HG02678 (cell line): ENCODE data around the gene SERTAD1.

ENCODE experiments used
- ATAC-seq: cut with Tn5 transposase; IDR thresholded peaks from one replicate; pipeline ENCODE4 v1.9.1; 2021; ENCODE audit warnings: mild to moderate bottlenecking, moderate library complexity; ENCODE audit not compliant: unreplicated experiment

SERTAD1 gene

DNA sequence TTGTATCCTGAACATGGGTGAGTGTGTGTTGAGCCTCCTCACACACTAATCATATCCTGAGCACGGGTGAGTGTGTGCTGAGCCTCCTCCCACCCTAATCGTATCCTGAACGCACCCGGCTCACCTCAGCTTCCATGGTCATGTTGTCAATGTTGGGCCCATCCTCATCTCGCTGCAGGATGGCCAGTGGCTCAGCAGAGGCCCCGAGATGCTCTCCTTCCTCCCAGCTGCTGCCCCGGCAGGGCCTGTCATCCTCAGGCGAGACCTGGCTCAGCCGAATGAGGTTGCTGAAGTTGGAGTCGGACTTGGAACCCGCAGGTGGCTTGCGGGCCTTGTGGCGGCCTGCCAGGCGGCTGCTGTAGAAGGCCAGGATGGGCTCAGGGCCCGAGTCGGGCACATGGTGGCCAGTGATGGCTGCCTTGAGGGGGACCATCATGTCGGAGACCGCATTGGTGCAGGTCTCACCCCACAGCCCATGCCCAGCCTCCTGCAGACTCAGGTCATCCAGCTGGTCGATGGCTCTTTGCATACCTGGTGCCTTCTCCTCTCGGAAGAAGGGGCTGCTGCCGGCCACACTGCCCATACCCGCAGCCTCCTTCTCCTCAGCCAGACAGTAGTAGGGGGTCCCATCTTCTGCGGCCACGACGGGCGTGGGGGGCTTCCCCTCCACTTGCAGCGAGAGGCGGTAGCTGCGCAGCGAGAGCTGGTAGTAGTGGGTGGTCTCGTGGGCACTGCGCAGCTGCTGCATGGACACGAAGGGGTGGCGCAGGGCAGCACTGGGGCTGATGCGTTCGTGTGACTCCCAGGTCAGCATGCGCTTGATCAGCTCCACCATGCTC is 45.4 kb downstream of the SERTAD1 start:
- ATAC-seq, result no peak

DNA sequence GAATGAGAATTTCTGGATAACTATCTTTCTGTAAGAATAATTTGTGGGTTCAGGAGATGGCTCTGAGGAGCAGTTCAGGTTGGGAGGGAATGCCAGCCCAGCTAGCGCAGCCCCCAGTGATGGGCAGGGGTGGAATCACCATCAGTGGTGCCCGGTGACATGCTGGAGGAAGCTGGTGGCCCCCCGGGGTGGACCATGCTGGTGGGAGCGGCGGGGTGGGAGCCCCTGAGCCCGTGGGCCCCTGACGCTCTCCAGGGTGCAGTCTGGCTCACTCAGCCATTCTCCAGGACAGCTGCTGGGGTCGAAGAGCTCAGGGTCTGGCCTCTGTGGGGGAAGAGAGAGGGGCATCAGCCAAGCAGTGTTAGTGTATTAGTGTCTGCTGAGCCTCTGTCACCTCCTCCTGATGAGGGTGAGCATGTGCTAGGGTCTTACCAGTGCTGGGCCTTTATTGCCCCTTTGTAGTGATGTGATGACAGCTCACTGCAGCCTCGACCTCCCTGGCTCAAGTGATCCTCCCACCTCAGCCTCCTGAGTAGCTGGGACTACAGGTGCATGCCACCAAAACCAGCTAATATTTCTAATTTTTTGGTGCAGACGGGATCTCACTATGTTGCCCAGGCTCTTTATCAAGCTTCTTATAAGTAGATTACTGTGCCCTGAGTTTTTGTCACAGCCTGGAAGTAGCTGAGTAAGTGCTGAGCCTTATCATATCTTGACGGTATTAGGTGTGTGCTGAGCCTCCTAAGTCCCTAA is 46.2 kb downstream of the SERTAD1 start:
- no peak for ATAC-seq

DNA sequence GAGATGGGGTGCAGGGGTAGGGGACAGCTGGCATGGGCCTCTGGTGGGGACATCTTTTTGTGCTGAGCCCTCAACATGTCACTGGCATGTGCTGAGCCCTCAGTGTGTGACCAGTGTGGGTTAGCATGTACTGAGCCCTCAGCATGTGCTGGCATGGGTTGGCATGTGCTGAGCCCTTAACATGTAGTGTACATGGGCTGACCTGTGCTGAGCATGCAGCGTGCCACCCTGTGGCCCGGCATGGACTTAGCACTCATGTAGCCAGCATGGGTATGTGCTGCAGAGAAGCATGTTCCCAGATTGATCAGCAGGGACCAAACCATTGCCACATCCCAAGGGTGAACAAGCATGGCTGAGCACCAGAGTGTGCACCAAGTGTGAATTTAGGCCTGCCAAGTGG is 47.3 kb downstream of the SERTAD1 start:
- ATAC-seq, result no peak

DNA sequence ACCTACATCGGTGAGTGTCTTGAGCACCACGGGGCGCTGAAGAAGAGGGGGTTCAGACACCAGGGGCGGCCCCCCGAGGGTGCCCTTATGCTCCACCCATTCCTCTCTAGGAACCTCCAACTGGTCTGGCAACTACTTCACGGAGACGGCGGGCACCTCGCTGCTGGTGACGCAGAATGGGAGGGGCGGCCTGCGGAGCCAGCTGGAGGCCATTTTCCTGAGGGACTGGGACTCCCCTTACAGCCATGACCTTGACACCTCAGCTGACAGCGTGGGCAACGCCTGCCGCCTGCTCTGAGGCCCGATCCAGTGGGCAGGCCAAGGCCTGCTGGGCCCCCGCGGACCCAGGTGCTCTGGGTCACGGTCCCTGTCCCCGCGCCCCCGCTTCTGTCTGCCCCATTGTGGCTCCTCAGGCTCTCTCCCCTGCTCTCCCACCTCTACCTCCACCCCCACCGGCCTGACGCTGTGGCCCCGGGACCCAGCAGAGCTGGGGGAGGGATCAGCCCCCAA is 47.9 kb downstream of the SERTAD1 start:
- no peak for ATAC-seq

DNA sequence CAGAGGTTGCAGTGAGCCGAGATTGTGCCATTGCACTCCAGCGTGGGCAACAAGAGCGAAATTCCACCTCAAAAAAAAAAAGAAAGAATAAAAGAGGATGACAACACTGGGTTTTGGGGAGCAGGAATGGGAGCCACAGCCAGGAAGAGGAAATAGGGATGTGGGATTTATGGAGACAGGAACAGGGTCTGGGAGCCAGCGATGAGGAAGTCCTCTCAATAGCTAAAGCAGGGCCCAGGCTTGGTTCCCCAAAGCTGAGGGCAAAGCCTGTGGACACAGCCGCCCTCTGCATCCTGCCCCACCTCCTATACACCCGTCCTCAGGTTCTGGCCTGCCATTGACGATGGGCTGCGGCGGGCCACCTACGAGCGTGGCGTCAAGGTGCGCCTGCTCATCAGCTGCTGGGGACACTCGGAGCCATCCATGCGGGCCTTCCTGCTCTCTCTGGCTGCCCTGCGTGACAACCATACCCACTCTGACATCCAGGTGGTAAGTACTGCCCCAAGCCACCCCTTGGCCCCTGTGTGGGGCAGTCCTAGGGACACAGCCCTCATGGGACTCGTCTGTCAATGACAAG is 49.4 kb downstream of the SERTAD1 start:
- no peak for ATAC-seq

DNA sequence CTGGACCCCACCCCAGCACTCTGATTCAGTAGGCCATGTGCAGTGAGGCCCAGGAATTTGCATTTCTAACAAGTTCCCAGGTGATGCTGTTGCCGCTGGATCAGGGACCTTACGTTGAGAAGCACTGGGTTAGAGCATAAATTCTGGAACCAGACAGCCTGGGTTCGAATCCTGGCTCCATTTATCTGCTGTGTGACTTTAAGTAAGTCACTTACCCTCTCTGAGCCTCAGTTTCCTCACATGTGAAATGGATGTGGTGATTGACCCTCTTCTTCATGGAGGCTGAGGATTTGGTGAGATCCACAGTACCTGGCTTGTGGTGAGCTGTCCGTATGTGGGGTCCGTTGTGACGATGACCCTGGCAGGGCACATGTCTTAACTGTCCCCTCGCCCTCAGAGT is 51.7 kb downstream of the SERTAD1 start:
- no peak for ATAC-seq

DNA sequence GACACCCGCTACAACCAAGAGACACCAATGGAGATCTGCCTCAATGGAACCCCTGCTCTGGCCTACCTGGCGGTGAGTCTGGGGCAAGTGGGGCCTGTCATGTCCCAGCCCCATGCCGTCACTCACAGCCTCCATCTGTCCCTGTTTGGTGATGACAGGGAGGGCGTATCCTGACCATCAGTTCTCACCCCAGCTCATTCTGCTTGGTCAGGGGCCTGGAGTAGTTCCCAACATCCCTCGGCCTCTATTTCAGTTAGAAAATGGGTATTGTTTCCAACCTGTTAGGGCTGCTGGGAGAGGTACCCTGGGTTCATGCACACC is 54.0 kb downstream of the SERTAD1 start:
- no peak for ATAC-seq
